ENCODE results near the gene CCDC51. TPM values are rescaled to one million over a fixed set of nuclear protein-coding genes. Genes with fewer than 3 reads are reported as not detected.

Gene CCDC51
- total and polyA plus RNA-seq, 2 of the 13 experiments (the other 11 are each of a cell fraction or from before 2014, with no cell fraction given): 18.1 to 29.4 TPM

DNA sequence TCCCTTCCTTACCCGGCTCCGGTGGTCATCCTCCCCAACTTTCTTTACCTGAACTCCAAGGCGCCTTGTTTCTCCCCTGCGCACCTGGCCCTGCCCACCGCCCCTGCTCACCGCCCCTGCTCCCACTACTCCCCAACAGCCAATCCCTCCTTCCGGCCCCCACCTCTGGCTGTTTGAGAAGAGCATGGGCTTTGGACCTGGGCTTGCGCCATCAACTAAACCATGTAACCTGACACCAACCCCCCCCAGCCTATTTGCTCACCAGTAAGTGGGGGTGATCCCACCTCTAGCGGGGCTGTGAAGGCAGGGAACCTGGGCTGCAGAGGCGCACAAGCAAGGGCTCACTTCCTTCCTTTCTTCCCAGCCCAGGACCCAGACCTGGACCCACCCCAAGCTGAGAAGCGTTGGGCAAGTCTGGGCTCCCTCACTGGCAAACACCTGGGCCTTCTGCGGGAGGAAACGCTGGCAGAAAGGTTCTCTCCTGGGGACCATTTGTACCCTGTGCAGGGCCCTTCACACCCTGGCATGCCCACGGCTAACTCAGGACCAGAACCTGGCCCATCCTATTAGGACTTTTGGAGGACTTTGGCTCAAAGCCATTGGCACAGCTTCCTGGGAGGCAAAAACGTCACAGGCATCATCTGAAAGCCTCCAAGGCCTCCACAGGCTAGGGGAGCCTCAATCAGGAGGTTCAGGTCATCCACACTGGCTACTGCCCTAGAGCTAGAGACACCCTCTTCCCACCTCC lies 9.8 kb downstream of the CCDC51 start, which contains the start of gene PLXNB1 (continued):
- TF ChIP-seq AGO1 (IDR thresholded peaks at IDR 0.05; ENCODE audit: low read depth, low read length, poor library complexity, severe bottlenecking): peak; percentile 24
- no peak for TF ChIP-seq KDM4B (CRISPR knock-in tag; IDR thresholded peaks at IDR 0.05)
- TF ChIP-seq, protein P1, sequence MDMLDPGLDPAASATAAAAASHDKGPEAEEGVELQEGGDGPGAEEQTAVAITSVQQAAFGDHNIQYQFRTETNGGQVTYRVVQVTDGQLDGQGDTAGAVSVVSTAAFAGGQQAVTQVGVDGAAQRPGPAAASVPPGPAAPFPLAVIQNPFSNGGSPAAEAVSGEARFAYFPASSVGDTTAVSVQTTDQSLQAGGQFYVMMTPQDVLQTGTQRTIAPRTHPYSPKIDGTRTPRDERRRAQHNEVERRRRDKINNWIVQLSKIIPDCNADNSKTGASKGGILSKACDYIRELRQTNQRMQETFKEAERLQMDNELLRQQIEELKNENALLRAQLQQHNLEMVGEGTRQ (IDR thresholded peaks at IDR 0.05; ENCODE audit: low read depth, low read length): no peak
- TF ChIP-seq, protein P1 (CRISPR knock-in tag; IDR thresholded peaks at IDR 0.05; ENCODE audit: borderline replicate concordance): peak; percentile 63; the same call in 1 of the 2 replicates
- TF ChIP-seq ZFP90 (CRISPR knock-in tag; IDR thresholded peaks at IDR 0.05; ENCODE audit: borderline replicate concordance): peak; percentile 96; the same call in 1 of the 2 replicates
- TF ChIP-seq, protein P2, sequence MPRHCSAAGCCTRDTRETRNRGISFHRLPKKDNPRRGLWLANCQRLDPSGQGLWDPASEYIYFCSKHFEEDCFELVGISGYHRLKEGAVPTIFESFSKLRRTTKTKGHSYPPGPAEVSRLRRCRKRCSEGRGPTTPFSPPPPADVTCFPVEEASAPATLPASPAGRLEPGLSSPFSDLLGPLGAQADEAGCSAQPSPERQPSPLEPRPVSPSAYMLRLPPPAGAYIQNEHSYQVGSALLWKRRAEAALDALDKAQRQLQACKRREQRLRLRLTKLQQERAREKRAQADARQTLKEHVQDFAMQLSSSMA (CRISPR knock-in tag; IDR thresholded peaks at IDR 0.05): no peak
- peak; percentile 74; the same call in 1 of the 2 replicates for TF ChIP-seq ZNF563 (CRISPR knock-in tag; IDR thresholded peaks at IDR 0.05)
- TF ChIP-seq, protein P3, sequence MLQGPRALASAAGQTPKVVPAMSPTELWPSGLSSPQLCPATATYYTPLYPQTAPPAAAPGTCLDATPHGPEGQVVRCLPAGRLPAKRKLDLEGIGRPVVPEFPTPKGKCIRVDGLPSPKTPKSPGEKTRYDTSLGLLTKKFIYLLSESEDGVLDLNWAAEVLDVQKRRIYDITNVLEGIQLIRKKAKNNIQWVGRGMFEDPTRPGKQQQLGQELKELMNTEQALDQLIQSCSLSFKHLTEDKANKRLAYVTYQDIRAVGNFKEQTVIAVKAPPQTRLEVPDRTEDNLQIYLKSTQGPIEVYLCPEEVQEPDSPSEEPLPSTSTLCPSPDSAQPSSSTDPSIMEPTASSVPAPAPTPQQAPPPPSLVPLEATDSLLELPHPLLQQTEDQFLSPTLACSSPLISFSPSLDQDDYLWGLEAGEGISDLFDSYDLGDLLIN (CRISPR knock-in tag; IDR thresholded peaks at IDR 0.05; ENCODE audit: borderline replicate concordance): no peak
- peak; percentile 84 for TF ChIP-seq ISL2 (CRISPR knock-in tag; IDR thresholded peaks at IDR 0.05)
- no peak for TF ChIP-seq TEAD2 (CRISPR knock-in tag; IDR thresholded peaks at IDR 0.05)
- TF ChIP-seq ZNF619 (CRISPR knock-in tag; IDR thresholded peaks at IDR 0.05): peak; percentile 69; the same call in 1 of the 2 replicates
- no peak for TF ChIP-seq ZNF3 (CRISPR knock-in tag; IDR thresholded peaks at IDR 0.05)
- no peak for TF ChIP-seq ZFP36L2 (CRISPR knock-in tag; IDR thresholded peaks at IDR 0.05)
- TF ChIP-seq ZNF567 (CRISPR knock-in tag; IDR thresholded peaks at IDR 0.05; ENCODE audit: borderline replicate concordance): no peak
- TF ChIP-seq NFE2L1 (CRISPR knock-in tag; IDR thresholded peaks at IDR 0.05; ENCODE audit: borderline replicate concordance): no peak; the same call in 1 of the 2 replicates
- peak; percentile 70; the same call in 1 of the 2 replicates for TF ChIP-seq MAF1 (CRISPR knock-in tag; IDR thresholded peaks at IDR 0.05; ENCODE audit: borderline replicate concordance)
- TF ChIP-seq ZNF441 (CRISPR knock-in tag; IDR thresholded peaks at IDR 0.05; ENCODE audit: borderline replicate concordance): peak; percentile 89
- TF ChIP-seq, protein P4, sequence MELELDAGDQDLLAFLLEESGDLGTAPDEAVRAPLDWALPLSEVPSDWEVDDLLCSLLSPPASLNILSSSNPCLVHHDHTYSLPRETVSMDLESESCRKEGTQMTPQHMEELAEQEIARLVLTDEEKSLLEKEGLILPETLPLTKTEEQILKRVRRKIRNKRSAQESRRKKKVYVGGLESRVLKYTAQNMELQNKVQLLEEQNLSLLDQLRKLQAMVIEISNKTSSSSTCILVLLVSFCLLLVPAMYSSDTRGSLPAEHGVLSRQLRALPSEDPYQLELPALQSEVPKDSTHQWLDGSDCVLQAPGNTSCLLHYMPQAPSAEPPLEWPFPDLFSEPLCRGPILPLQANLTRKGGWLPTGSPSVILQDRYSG (CRISPR knock-in tag; IDR thresholded peaks at IDR 0.05): no peak
- TF ChIP-seq RFX3 (CRISPR knock-in tag; IDR thresholded peaks at IDR 0.05): no peak; the same call in 1 of the 2 replicates
- TF ChIP-seq, protein P5, sequence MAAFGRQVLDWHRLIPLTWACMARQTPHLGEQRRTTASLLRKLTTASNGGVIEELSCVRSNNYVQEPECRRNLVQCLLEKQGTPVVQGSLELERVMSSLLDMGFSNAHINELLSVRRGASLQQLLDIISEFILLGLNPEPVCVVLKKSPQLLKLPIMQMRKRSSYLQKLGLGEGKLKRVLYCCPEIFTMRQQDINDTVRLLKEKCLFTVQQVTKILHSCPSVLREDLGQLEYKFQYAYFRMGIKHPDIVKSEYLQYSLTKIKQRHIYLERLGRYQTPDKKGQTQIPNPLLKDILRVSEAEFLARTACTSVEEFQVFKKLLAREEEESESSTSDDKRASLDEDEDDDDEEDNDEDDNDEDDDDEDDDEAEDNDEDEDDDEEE (CRISPR knock-in tag; IDR thresholded peaks at IDR 0.05): 0 out of 2 replicates have a peak, but pooled peaks have one; percentile 80
- TF ChIP-seq, protein P6, sequence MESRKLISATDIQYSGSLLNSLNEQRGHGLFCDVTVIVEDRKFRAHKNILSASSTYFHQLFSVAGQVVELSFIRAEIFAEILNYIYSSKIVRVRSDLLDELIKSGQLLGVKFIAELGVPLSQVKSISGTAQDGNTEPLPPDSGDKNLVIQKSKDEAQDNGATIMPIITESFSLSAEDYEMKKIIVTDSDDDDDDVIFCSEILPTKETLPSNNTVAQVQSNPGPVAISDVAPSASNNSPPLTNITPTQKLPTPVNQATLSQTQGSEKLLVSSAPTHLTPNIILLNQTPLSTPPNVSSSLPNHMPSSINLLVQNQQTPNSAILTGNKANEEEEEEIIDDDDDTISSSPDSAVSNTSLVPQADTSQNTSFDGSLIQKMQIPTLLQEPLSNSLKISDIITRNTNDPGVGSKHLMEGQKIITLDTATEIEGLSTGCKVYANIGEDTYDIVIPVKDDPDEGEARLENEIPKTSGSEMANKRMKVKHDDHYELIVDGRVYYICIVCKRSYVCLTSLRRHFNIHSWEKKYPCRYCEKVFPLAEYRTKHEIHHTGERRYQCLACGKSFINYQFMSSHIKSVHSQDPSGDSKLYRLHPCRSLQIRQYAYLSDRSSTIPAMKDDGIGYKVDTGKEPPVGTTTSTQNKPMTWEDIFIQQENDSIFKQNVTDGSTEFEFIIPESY (CRISPR knock-in tag; IDR thresholded peaks at IDR 0.05): no peak

Data from HepG2 (cell line).